Testis (tissue), 3 donors: ENCODE measurements around the gene SRGAP1. TPM values are rescaled to one million over a fixed set of nuclear protein-coding genes. Genes with fewer than 3 reads are reported as not detected.

Experiments used
- DNase-seq: peaks from one replicate; pipeline ENCODE4 v3.0.0-alpha.2; 2019
- H3K27ac ChIP-seq, 2 donors: fragments of 200-600 bp; sonication (generic); one replicate each; pipeline ENCODE4 v1.5.1; 2019
- H3K27me3 ChIP-seq: fragments of 200-600 bp; sonication (generic); one replicate; pipeline ENCODE4 v1.5.1; 2019
- H3K36me3 ChIP-seq: fragments of 200-600 bp; sonication (generic); one replicate; pipeline ENCODE4 v1.5.1; 2017; ENCODE audit warnings: low read depth; ENCODE audit errors: missing control alignments
- H3K4me1 ChIP-seq: fragments of 200-600 bp; sonication (generic); one replicate; pipeline ENCODE4 v1.5.1; 2019
- H3K4me3 ChIP-seq, 2 donors: fragments of 200-600 bp; sonication (generic); one replicate each; pipeline ENCODE4 v1.5.1; 2017 to 2019
- H3K9me3 ChIP-seq: fragments of 200-600 bp; sonication (generic); one replicate; pipeline ENCODE4 v1.5.1; 2017
- CTCF ChIP-seq, 3 experiments: fragments of 450-650 bp in 2 of 3; fragments of 200-600 bp in 1 of 3; sonication (generic) in 1 of 3; IDR thresholded peaks; one replicate each; pipeline ENCODE4 v1.5.1; 2016 to 2019; ENCODE audit warnings: antibody characterized with exemption in 3 of 3, mild to moderate bottlenecking in 2 of 3, moderate library complexity in 1 of 3
- POLR2A ChIP-seq: fragments of 450-650 bp; IDR thresholded peaks from one replicate; pipeline ENCODE4 v1.6.1; 2017; ENCODE audit warnings: antibody characterized with exemption, mild to moderate bottlenecking, moderate library complexity
- WGBS, 2 donors: methylation state at CpG; one replicate each; pipeline ENCODE4 v1.1.5; 2018; 5-methylcytosine and 5-hydroxymethylcytosine counted together
- intact Hi-C: fragments of 100-400 bp; cut with DNase I; formaldehyde crosslinking; loops from one replicate; pipeline ENCODE4 v1.15.1; 2023; ENCODE audit warnings: low total_unique reads
- polyA plus RNA-seq: library from polyadenylated mRNA; stranded (reverse); fragments of 350-450 nt; fragmentation: Illumina TruSeq; extraction: RNeasy Lipid Tissue Mini Kit (QIAGEN cat#74804); gene quantifications from one replicate; pipeline ENCODE4 v1.2.3, GENCODE V29; 2014; ENCODE audit warnings: low read depth, low replicate concordance; ENCODE audit not compliant: insufficient read depth
- total RNA-seq, 2 donors: library from RNA; depleted of rRNA; stranded (reverse); fragments of >200 nt; gene quantifications; one replicate each; pipeline ENCODE4 v1.2.3, GENCODE V29; 2016

The SRGAP1 gene
- total and polyA plus RNA-seq, 3 donors from 2014 or later, result 9.4 to 47.2 (median 26.9) TPM

GRCh38 chr12:64039281-64039871 is 194.9 kb downstream of the SRGAP1 start:
- H3K4me1 ChIP-seq, result no peaks in the 10 kb centered on the region
- H3K9me3 ChIP-seq, result no peaks in the 10 kb centered on the region
- H3K36me3 ChIP-seq, result no peaks in the 10 kb centered on the region
- TF ChIP-seq POLR2A (no peak), CTCF (IDR thresholded peaks at IDR 0.05) (no peak)
- no peaks in the 10 kb centered on the region for H3K27me3 ChIP-seq
- no peak overlapping the region for H3K27ac ChIP-seq
- DNase-seq, result no peak
- H3K4me3 ChIP-seq, result no peak overlapping the region
- intact Hi-C loops, result no loop called here
- 33 to 38% methylated on average over 7 of the region's 7 CpGs for WGBS, 2 donors

GRCh38 chr12:64042911-64043310 is 198.4 kb downstream of the SRGAP1 start:
- intact Hi-C loops, result no loop called here
- H3K4me1 ChIP-seq, result no peaks in the 10 kb centered on the region
- no peak for DNase-seq
- no peak for TF ChIP-seq POLR2A
- no peak for TF ChIP-seq CTCF (IDR thresholded peaks at IDR 0.05)
- H3K27ac ChIP-seq, result no peak overlapping the region
- H3K9me3 ChIP-seq, result no peaks in the 10 kb centered on the region
- H3K4me3 ChIP-seq, result no peak overlapping the region
- H3K27me3 ChIP-seq, result no peaks in the 10 kb centered on the region
- WGBS, 2 donors, result 74 to 80% methylated on average over 2 of the region's 2 CpGs
- no peaks in the 10 kb centered on the region for H3K36me3 ChIP-seq

DNA sequence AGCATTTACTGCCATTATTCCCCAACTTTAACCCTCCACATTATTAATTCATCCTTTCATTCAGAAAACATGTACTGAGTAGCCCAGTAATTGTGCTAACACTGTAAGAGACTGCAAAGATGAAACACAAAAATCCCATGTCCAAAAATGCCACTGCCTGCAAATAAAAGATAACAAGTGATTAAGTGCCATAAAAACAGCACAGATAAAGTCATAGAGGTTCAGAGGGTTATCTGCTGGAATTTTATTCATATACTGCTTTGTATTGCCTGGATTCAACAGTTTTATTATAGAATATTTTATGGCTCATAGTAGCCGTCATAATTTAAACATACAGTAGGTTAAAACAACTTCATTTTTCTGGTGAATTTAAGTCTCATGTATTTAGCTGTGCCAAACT is 199.7 kb downstream of the SRGAP1 start:
- Histone ChIP-seq H3K4me1 (no peaks in the 10 kb centered on the region), H3K27me3 (no peaks in the 10 kb centered on the region), H3K9me3 (no peaks in the 10 kb centered on the region), H3K36me3 (no peaks in the 10 kb centered on the region), H3K27ac (no peak overlapping the region), H3K4me3 (no peak overlapping the region)
- intact Hi-C loops, result no loop called here
- no peak for DNase-seq
- TF ChIP-seq CTCF (IDR thresholded peaks at IDR 0.05), result no peak
- no peak for TF ChIP-seq POLR2A
- 83 to 96% methylated on average over 1 of the region's 1 CpG for WGBS, 2 donors

DNA sequence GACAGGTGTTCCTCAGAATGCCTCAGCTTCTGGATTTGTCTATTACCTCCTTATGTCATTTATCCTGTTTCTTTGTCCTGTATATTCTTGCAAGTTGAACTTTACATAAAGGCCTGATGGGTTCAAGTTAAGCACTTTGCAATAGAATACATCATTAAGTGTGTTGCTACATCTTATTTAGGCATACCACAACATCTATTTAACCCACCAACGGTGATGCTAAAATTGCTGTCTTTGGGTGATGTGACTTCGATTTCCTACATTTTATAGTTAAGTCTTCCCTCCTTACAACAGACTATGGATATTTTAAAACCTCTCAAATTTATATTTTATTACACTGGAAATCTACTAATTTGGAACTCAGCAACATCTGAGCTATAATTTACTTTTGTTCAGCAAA is 206.6 kb downstream of the SRGAP1 start:
- H3K36me3 ChIP-seq, result no peaks in the 10 kb centered on the region
- H3K9me3 ChIP-seq, result no peaks in the 10 kb centered on the region
- H3K4me3 ChIP-seq, result no peak overlapping the region
- TF ChIP-seq POLR2A (no peak), CTCF (IDR thresholded peaks at IDR 0.05) (no peak)
- no peaks in the 10 kb centered on the region for H3K27me3 ChIP-seq
- H3K27ac ChIP-seq, result no peak overlapping the region
- H3K4me1 ChIP-seq, result no peaks in the 10 kb centered on the region
- no peak for DNase-seq
- intact Hi-C loops, result no loop called here
- WGBS, 2 donors, result 44 to 48% methylated on average over 2 of the region's 2 CpGs

DNA sequence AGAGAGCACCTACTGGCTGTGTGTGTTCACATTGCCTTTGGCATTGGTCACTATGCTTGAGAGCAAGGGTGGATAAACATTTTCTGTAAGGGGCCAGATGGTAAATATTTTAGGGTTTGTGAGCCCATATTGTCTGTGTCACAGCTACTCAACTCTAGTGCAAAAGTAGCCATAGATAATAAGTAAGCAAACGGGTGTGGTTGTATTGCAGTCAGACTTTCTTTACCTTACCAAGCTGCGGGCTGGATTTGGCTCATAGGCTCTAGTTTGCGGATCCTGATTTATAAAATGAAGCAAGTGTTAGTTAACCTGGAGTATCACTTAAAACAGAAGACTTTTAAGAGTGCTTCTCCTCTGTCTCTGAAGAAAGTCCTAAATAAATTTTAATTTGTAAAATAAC is 208.6 kb downstream of the SRGAP1 start:
- intact Hi-C loops, result no loop called here
- no peak for TF ChIP-seq CTCF (IDR thresholded peaks at IDR 0.05)
- no peak for TF ChIP-seq POLR2A
- H3K36me3 ChIP-seq, result no peaks in the 10 kb centered on the region
- WGBS, 2 donors, result 96 to 97% methylated on average over 3 of the region's 3 CpGs
- DNase-seq, result no peak
- H3K4me3 ChIP-seq, result no peak overlapping the region
- no peaks in the 10 kb centered on the region for H3K9me3 ChIP-seq
- no peak overlapping the region for H3K27ac ChIP-seq
- peaks cover 6% of the 10 kb centered on the region for H3K4me1 ChIP-seq
- no peaks in the 10 kb centered on the region for H3K27me3 ChIP-seq
